Lung (tissue), 12 donors: ENCODE results near the gene PKD2L1. TPM values are rescaled to one million over a fixed set of nuclear protein-coding genes. Genes with fewer than 3 reads are reported as not detected.

Source experiments
- ATAC-seq: fragments of 200-7000 bp; cut with Tn5 transposase; one replicate; pipeline ENCODE4 v1.9.1; 2020; ENCODE audit warnings: moderate number of reproducible peaks; ENCODE audit not compliant: insufficient read depth, low FRiP score
- DNase-seq, 3 donors: peaks; one replicate each; pipeline ENCODE4 v3.0.0-alpha.2; 2013 to 2017
- H3K27ac ChIP-seq, 2 donors: one replicate each; pipeline ENCODE4 v1.5.1; 2013; ENCODE audit warnings: mild to moderate bottlenecking in 2 of 2, moderate library complexity in 2 of 2, control low read depth in 1 of 2, inconsistent platforms in 1 of 2, low read depth in 1 of 2, low read length in 1 of 2
- H3K27me3 ChIP-seq, 3 donors: one replicate each; pipeline ENCODE4 v1.5.1; 2013; ENCODE audit warnings: low read length in 2 of 3; ENCODE audit not compliant: control insufficient read depth in 3 of 3, insufficient read depth in 3 of 3
- H3K36me3 ChIP-seq, 4 donors: one replicate each; pipeline ENCODE4 v1.5.1; 2013; ENCODE audit warnings: low read length in 4 of 4, mild to moderate bottlenecking in 1 of 4, moderate library complexity in 1 of 4; ENCODE audit not compliant: control insufficient read depth in 4 of 4, insufficient read depth in 4 of 4
- H3K4me1 ChIP-seq, 5 donors: one replicate each; pipeline ENCODE4 v1.5.1; 2013; ENCODE audit warnings: low read length in 5 of 5, mild to moderate bottlenecking in 2 of 5, moderate library complexity in 1 of 5; ENCODE audit not compliant: control insufficient read depth in 5 of 5, insufficient read depth in 5 of 5
- H3K4me3 ChIP-seq: one replicate; pipeline ENCODE4 v1.5.1; 2013; ENCODE audit warnings: mild to moderate bottlenecking, control low read depth, moderate library complexity
- H3K9ac ChIP-seq, 2 donors: one replicate each; pipeline ENCODE4 v1.5.1; 2013; ENCODE audit warnings: low read length in 2 of 2, control low read depth in 1 of 2; ENCODE audit not compliant: insufficient read depth in 1 of 2
- H3K9me3 ChIP-seq, 4 donors: one replicate each; pipeline ENCODE4 v1.5.1; 2013; ENCODE audit warnings: low read length in 3 of 4, mild to moderate bottlenecking in 1 of 4, moderate library complexity in 1 of 4; ENCODE audit not compliant: control insufficient read depth in 4 of 4, insufficient read depth in 3 of 4
- CTCF ChIP-seq: IDR thresholded peaks from 2 replicates; pipeline ENCODE4 v1.5.1; 2012; ENCODE audit warnings: mild to moderate bottlenecking; ENCODE audit errors: control extremely low read depth, extremely low read depth
- WGBS, 2 donors: extraction: QIAGEN DNeasy Blood & Tissue Kit; methylation state at CpG; one replicate each; pipeline ENCODE4 v1.1.7; 2013; 5-methylcytosine and 5-hydroxymethylcytosine counted together
- polyA plus RNA-seq, 2 donors: library from polyadenylated mRNA; stranded (reverse); fragments of 200-250 nt; gene quantifications; one replicate each; pipeline ENCODE4 v1.2.1, GENCODE V29; 2013
- total RNA-seq, 2 donors: library from RNA; depleted of rRNA in 1 of 2; stranded (reverse); fragments of >200 nt in 1 of 2; gene quantifications; one replicate each; pipeline ENCODE4 v1.2.1, GENCODE V29; 2014 to 2021
- donor health status: control.
- donor health status: control.
- donor health status: Bipolar disorder and iron deficiency.
- donor health status: healthy.
- donor health status: DM: yes; HTN: yes; CAD: no.

PKD2L1 gene
- total and polyA plus RNA-seq, 4 donors, result 0.46 to 1.5 (median 1.0) TPM

DNA sequence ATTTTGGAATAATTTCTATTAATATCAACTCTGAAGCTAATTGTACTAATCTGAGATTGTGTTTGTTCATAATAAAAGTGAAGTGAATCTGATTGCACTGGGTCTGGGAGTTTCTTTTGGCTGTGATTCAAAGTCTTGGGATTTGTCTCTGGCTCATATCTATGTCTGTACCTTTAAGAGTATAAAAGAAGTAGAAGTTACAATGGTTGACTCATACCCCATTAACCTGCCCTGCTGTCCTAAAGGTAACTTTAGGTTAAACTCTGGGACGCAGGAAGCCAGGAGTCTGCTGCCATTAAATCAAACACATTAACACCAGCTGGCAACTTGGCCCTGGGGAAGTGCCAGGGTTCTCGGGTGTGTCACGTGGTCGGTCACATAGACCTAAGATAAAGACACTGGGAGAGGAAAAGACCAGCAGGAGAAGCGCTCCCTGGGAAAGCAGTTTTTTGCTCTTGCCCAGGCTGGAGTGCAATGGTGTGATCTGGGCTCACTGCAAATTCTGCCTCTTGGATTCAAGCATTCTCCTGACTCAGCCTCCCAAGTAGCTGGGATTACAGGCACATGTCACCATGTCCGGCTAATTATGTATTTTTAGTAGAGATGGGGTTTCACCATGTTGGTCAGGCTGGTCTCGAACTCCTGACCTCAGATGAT is 34.8 kb upstream of the PKD2L1 start:
- Histone ChIP-seq H3K36me3 (peaks cover 0 to 5% (median 0%) of the 10 kb centered on the region in 4 donors), H3K27me3 (no peaks in the 10 kb centered on the region), H3K4me1 (peaks cover 0 to 4% (median 2%) of the 10 kb centered on the region in 5 donors), H3K4me3 (no peak overlapping the region), H3K27ac (peak overlapping the region in 1 of 2 donors; percentile 69), H3K9ac (no peak overlapping the region), H3K9me3 (no peaks in the 10 kb centered on the region)
- ATAC-seq (peak; percentile 67), DNase-seq (peak; percentile 39 to 40 (median 40))
- 33 to 35% methylated on average over 7 of the region's 7 CpGs for WGBS, 2 donors
- TF ChIP-seq CTCF, result no peak

GRCh38 chr10:100364175-100364574 is 34.1 kb upstream of the PKD2L1 start:
- Histone ChIP-seq H3K27ac (no peak overlapping the region), H3K4me3 (no peak overlapping the region), H3K9me3 (no peaks in the 10 kb centered on the region), H3K27me3 (no peaks in the 10 kb centered on the region), H3K36me3 (peaks cover 0 to 5% (median 0%) of the 10 kb centered on the region in 4 donors), H3K9ac (no peak overlapping the region), H3K4me1 (peaks cover 0 to 9% (median 4%) of the 10 kb centered on the region in 5 donors)
- DNase-seq (no peak), ATAC-seq (no peak)
- TF ChIP-seq CTCF, result no peak
- WGBS, 2 donors, result 94 to 95% methylated on average over 3 of the region's 3 CpGs

GRCh38 chr10:100362570-100363496 is 32.8 kb upstream of the PKD2L1 start:
- H3K36me3 ChIP-seq, result peaks cover 0 to 8% (median 0%) of the 10 kb centered on the region in 4 donors
- WGBS, 2 donors, result 84 to 90% methylated on average over 6 of the region's 6 CpGs
- no peaks in the 10 kb centered on the region for H3K9me3 ChIP-seq
- no peak for ATAC-seq
- no peak overlapping the region for H3K9ac ChIP-seq
- no peaks in the 10 kb centered on the region for H3K27me3 ChIP-seq
- DNase-seq, result no peak
- no peak overlapping the region for H3K27ac ChIP-seq
- peaks cover 2 to 13% (median 5%) of the 10 kb centered on the region in 5 donors for H3K4me1 ChIP-seq
- H3K4me3 ChIP-seq, result no peak overlapping the region
- no peak for TF ChIP-seq CTCF
